ENCODE results near the gene NAGPA. TPM values are rescaled to one million over a fixed set of nuclear protein-coding genes. Genes with fewer than 3 reads are reported as not detected.

NAGPA gene
- total RNA-seq, 3 donors from 2014 or later (not counting 1 experiment from before 2014, with no cell fraction given) = 14.7 to 27.8 (median 23.0) TPM

GRCh38 chr16:5034167-5034523 lies 410 bp upstream of the NAGPA start:
- no peaks in the 10 kb centered on the region for H3K36me3 Mint-ChIP-seq
- intact Hi-C loops (cut with micrococcal nuclease) = loop anchor here (10.0 kb wide), 1 partner anchor 61 kb away; the partner anchor contains the start of gene EEF2KMT
- H3K4me1 ChIP-seq (ENCODE audit: control insufficient read depth, insufficient read depth, low read length) = peaks cover 19% of the 10 kb centered on the region
- peak overlapping the region; percentile 80 to 88 for H3K27ac Mint-ChIP-seq
- H3K27me3 Mint-ChIP-seq (ENCODE audit: low read depth in 2 of 2) = no peaks in the 10 kb centered on the region
- WGBS (ENCODE audit: insufficient coverage) = 12% methylated on average over 2 of the region's 2 CpGs
- ATAC-seq (no peak), DNase-seq (no peak)
- peaks cover 14 to 20% of the 10 kb centered on the region in 2 donors for H3K4me1 Mint-ChIP-seq
- no peaks in the 10 kb centered on the region for H3K9me3 Mint-ChIP-seq
- H3K27ac ChIP-seq (ENCODE audit: low read length) = peak overlapping the region; percentile 55
- peak overlapping the region; percentile 92 for H3K4me3 Mint-ChIP-seq
- TF ChIP-seq CTCF (IDR thresholded peaks at IDR 0.05) = no peak
- no peaks in the 10 kb centered on the region for H3K9me3 ChIP-seq (ENCODE audit: control insufficient read depth, insufficient read depth, low read length)
- no peaks in the 10 kb centered on the region for H3K36me3 ChIP-seq (ENCODE audit: control insufficient read depth, insufficient read depth, low read length)
- no peaks in the 10 kb centered on the region for H3K27me3 ChIP-seq (ENCODE audit: control insufficient read depth, insufficient read depth, low read length)
- peak overlapping the region; percentile 81 for H3K4me3 ChIP-seq (ENCODE audit: low read length)

- 57% methylated on average over 12 of the region's 12 CpGs for WGBS (ENCODE audit: insufficient coverage)
- no peak for ATAC-seq
- no peaks in the 10 kb centered on the region for H3K27me3 ChIP-seq (ENCODE audit: control insufficient read depth, insufficient read depth, low read length)
- Mint-ChIP-seq H3K9me3 (no peaks in the 10 kb centered on the region), H3K27ac (peak overlapping the region in 1 of 2 donors; percentile 88), H3K36me3 (no peaks in the 10 kb centered on the region), H3K27me3 (ENCODE audit: low read depth in 2 of 2) (no peaks in the 10 kb centered on the region), H3K4me3 (peak overlapping the region; percentile 78), H3K4me1 (peaks cover 14 to 20% of the 10 kb centered on the region in 2 donors)
- H3K4me1 ChIP-seq (ENCODE audit: control insufficient read depth, insufficient read depth, low read length) = peaks cover 19% of the 10 kb centered on the region
- peaks cover 5% of the 10 kb centered on the region for H3K36me3 ChIP-seq (ENCODE audit: control insufficient read depth, insufficient read depth, low read length)
- DNase-seq = no peak
- H3K27ac ChIP-seq (ENCODE audit: low read length) = no peak overlapping the region
- intact Hi-C loops (cut with micrococcal nuclease) = loop anchor here (10.0 kb wide), 1 partner anchor 62 kb away; the partner anchor contains the start of gene EEF2KMT
- peak overlapping the region; percentile 46 for H3K4me3 ChIP-seq (ENCODE audit: low read length)
- TF ChIP-seq CTCF (IDR thresholded peaks at IDR 0.05) = no peak
- H3K9me3 ChIP-seq (ENCODE audit: control insufficient read depth, insufficient read depth, low read length) = no peaks in the 10 kb centered on the region
These were observed 977 bp downstream of the NAGPA start for GRCh38 chr16:5032748-5033167.

- no peaks in the 10 kb centered on the region for H3K9me3 Mint-ChIP-seq
- TF ChIP-seq CTCF (IDR thresholded peaks at IDR 0.05) = no peak
- peaks cover 14 to 20% of the 10 kb centered on the region in 2 donors for H3K4me1 Mint-ChIP-seq
- ATAC-seq = no peak
- WGBS (ENCODE audit: insufficient coverage) = 91% methylated on average over 7 of the region's 7 CpGs
- peak overlapping the region; percentile 53 for H3K4me3 Mint-ChIP-seq
- H3K4me3 ChIP-seq (ENCODE audit: low read length) = no peak overlapping the region
- H3K27ac Mint-ChIP-seq = no peak overlapping the region
- no peaks in the 10 kb centered on the region for H3K27me3 ChIP-seq (ENCODE audit: control insufficient read depth, insufficient read depth, low read length)
- no peak for DNase-seq
- no peaks in the 10 kb centered on the region for H3K27me3 Mint-ChIP-seq (ENCODE audit: low read depth in 2 of 2)
- H3K27ac ChIP-seq (ENCODE audit: low read length) = no peak overlapping the region
- peaks cover 19% of the 10 kb centered on the region for H3K4me1 ChIP-seq (ENCODE audit: control insufficient read depth, insufficient read depth, low read length)
- H3K36me3 ChIP-seq (ENCODE audit: control insufficient read depth, insufficient read depth, low read length) = peaks cover 8% of the 10 kb centered on the region
- H3K9me3 ChIP-seq (ENCODE audit: control insufficient read depth, insufficient read depth, low read length) = no peaks in the 10 kb centered on the region
- no peaks in the 10 kb centered on the region for H3K36me3 Mint-ChIP-seq
- intact Hi-C loops (cut with micrococcal nuclease) = loop anchor here (10.0 kb wide), 1 partner anchor 63 kb away; the partner anchor contains the start of gene EEF2KMT
These were observed 2.1 kb downstream of the NAGPA start for GRCh38 chr16:5031601-5032000.
